ENCODE results near the gene PTPRN2. TPM values are rescaled to one million over a fixed set of nuclear protein-coding genes. Genes with fewer than 3 reads are reported as not detected.

Gene PTPRN2
- total RNA-seq, 1 experiment from 2014 or later, result 0.11 TPM

- DNase-seq (ENCODE audit: low spot score), result no peak
- TF ChIP-seq EZH2 (IDR thresholded peaks at IDR 0.05; ENCODE audit: borderline replicate concordance, low read depth, low read length, poor library complexity, severe bottlenecking), result no peak
- no peak for TF ChIP-seq CTCF (conservative IDR thresholded peaks at IDR 0.05; ENCODE audit: low read depth, low read length)
- CTCF ChIA-PET, result no interaction called here
Measured at GRCh38 chr7:157856873-157857577, 730.6 kb downstream of the PTPRN2 start.

GRCh38 chr7:157855452-157856213 is 732.0 kb downstream of the PTPRN2 start:
- BruUV-seq (replicated peaks), result no TSS peak
- Histone ChIP-seq H3K36me3 (ENCODE audit: insufficient read depth, low read length, poor library complexity, severe bottlenecking) (no peaks in the 10 kb centered on the region), H3K9me3 (ENCODE audit: low read depth, low read length, poor library complexity, severe bottlenecking) (no peaks in the 10 kb centered on the region), H3K4me1 (ENCODE audit: insufficient read depth, low read length, poor library complexity, severe bottlenecking) (no peaks in the 10 kb centered on the region), H3K27me3 (replicated peaks; ENCODE audit: insufficient read depth, low read depth, low read length, poor library complexity) (peaks cover 16% of the 10 kb centered on the region), H3K4me3 (ENCODE audit: low read depth, low read length, poor library complexity, severe bottlenecking) (no peak overlapping the region), H3K27ac (ENCODE audit: low read depth, low read length, poor library complexity, severe bottlenecking) (no peak overlapping the region)
- POLR2A ChIA-PET (ENCODE audit: low non-redundant PET), result no interaction called here
- CTCF ChIA-PET, result no interaction called here
- intact Hi-C loops (cut with micrococcal nuclease; ENCODE audit: unreplicated experiment), result no loop called here
- TF ChIP-seq EZH2 (IDR thresholded peaks at IDR 0.05; ENCODE audit: borderline replicate concordance, low read depth, low read length, poor library complexity, severe bottlenecking) (no peak), CTCF (conservative IDR thresholded peaks at IDR 0.05; ENCODE audit: low read depth, low read length) (no peak)
- DNase-seq (ENCODE audit: low spot score), result no peak

More at GRCh38 chr7:157856873-157857577, 730.6 kb downstream of the PTPRN2 start:
- Histone ChIP-seq H3K27me3 (replicated peaks; ENCODE audit: insufficient read depth, low read depth, low read length, poor library complexity) (peaks cover 4% of the 10 kb centered on the region), H3K9me3 (ENCODE audit: low read depth, low read length, poor library complexity, severe bottlenecking) (no peaks in the 10 kb centered on the region), H3K4me3 (ENCODE audit: low read depth, low read length, poor library complexity, severe bottlenecking) (no peak overlapping the region), H3K4me1 (ENCODE audit: insufficient read depth, low read length, poor library complexity, severe bottlenecking) (no peaks in the 10 kb centered on the region), H3K36me3 (ENCODE audit: insufficient read depth, low read length, poor library complexity, severe bottlenecking) (no peaks in the 10 kb centered on the region), H3K27ac (ENCODE audit: low read depth, low read length, poor library complexity, severe bottlenecking) (no peak overlapping the region)
- intact Hi-C loops (cut with micrococcal nuclease; ENCODE audit: unreplicated experiment), result no loop called here
- POLR2A ChIA-PET (ENCODE audit: low non-redundant PET), result interaction anchor here (0.6 kb wide), 1 partner anchor 395 kb away, joined by 3 read pairs; no protein-coding TSS in a partner anchor
- no TSS peak for BruUV-seq (replicated peaks)

- TF ChIP-seq EZH2 (IDR thresholded peaks at IDR 0.05; ENCODE audit: borderline replicate concordance, low read depth, low read length, poor library complexity, severe bottlenecking) (no peak), CTCF (conservative IDR thresholded peaks at IDR 0.05; ENCODE audit: low read depth, low read length) (no peak)
- no peaks in the 10 kb centered on the region for H3K36me3 ChIP-seq (ENCODE audit: insufficient read depth, low read length, poor library complexity, severe bottlenecking)
- ChIA-PET POLR2A (ENCODE audit: low non-redundant PET) (no interaction called here), CTCF (no interaction called here)
- BruUV-seq (replicated peaks), result no TSS peak
- peaks cover 22% of the 10 kb centered on the region for H3K27me3 ChIP-seq (replicated peaks; ENCODE audit: insufficient read depth, low read depth, low read length, poor library complexity)
- no peaks in the 10 kb centered on the region for H3K9me3 ChIP-seq (ENCODE audit: low read depth, low read length, poor library complexity, severe bottlenecking)
- H3K4me1 ChIP-seq (ENCODE audit: insufficient read depth, low read length, poor library complexity, severe bottlenecking), result no peaks in the 10 kb centered on the region
- intact Hi-C loops (cut with micrococcal nuclease; ENCODE audit: unreplicated experiment), result no loop called here
- no peak overlapping the region for H3K4me3 ChIP-seq (ENCODE audit: low read depth, low read length, poor library complexity, severe bottlenecking)
- H3K27ac ChIP-seq (ENCODE audit: low read depth, low read length, poor library complexity, severe bottlenecking), result no peak overlapping the region
- DNase-seq (ENCODE audit: low spot score), result no peak
Measured at GRCh38 chr7:157855016-157855415, 732.6 kb downstream of the PTPRN2 start.

Data from A673 (cell line).